Osteoblast (primary cell): ENCODE measurements around the gene ZBED1. TPM values are rescaled to one million over a fixed set of nuclear protein-coding genes. Genes with fewer than 3 reads are reported as not detected.

Experiments
- DNase-seq: peaks from one replicate; pipeline ENCODE4 v3.0.0; 2011; ENCODE audit warnings: low spot score, mixed read lengths; ENCODE audit not compliant: insufficient read length; ENCODE audit errors: missing footprints
- H2AFZ ChIP-seq: 2 replicates; pipeline ENCODE4 v1.6.0; 2011; ENCODE audit warnings: mild to moderate bottlenecking, low read length
- H3K27ac ChIP-seq: 2 replicates; pipeline ENCODE4 v1.5.1; 2011; ENCODE audit warnings: mild to moderate bottlenecking, low read depth, low read length, moderate library complexity
- H3K27me3 ChIP-seq: 2 replicates; pipeline ENCODE4 v1.6.0; 2012; ENCODE audit warnings: mild to moderate bottlenecking, control low read depth, inconsistent platforms, low read length, moderate library complexity; ENCODE audit not compliant: insufficient read depth
- H3K36me3 ChIP-seq: 2 replicates; pipeline ENCODE4 v1.5.1; 2011; ENCODE audit warnings: mild to moderate bottlenecking, low read length, control low read depth, moderate library complexity; ENCODE audit not compliant: insufficient read depth
- H3K4me1 ChIP-seq: 2 replicates; pipeline ENCODE4 v1.5.1; 2011; ENCODE audit warnings: mild to moderate bottlenecking, low read length, control low read depth, moderate library complexity; ENCODE audit not compliant: insufficient read depth
- H3K4me2 ChIP-seq: 2 replicates; pipeline ENCODE4 v1.6.0; 2011; ENCODE audit warnings: mild to moderate bottlenecking, low read length; ENCODE audit not compliant: insufficient read depth
- H3K4me3 ChIP-seq: fragments of 200-600 bp; sonication (generic); 3 replicates; pipeline ENCODE4 v1.5.1; 2012; ENCODE audit warnings: mild to moderate bottlenecking, low read length, inconsistent platforms; ENCODE audit not compliant: insufficient read depth
- H3K79me2 ChIP-seq: 2 replicates; pipeline ENCODE4 v1.6.0; 2012; ENCODE audit warnings: mild to moderate bottlenecking, low read length, control low read depth, inconsistent platforms; ENCODE audit not compliant: insufficient read depth
- H3K9me3 ChIP-seq: 2 replicates; pipeline ENCODE4 v1.5.1; 2011; ENCODE audit warnings: low read depth, low read length, control low read depth
- H4K20me1 ChIP-seq: 2 replicates; pipeline ENCODE4 v1.6.0; 2012; ENCODE audit warnings: mild to moderate bottlenecking, low read length, control low read depth; ENCODE audit not compliant: insufficient read depth
- CTCF ChIP-seq: IDR thresholded peaks from 2 replicates; pipeline ENCODE4 v1.5.1; 2011; ENCODE audit warnings: mild to moderate bottlenecking, low read depth, low read length, moderate library complexity; ENCODE audit errors: extremely low read depth
- total RNA-seq: library from RNA; depleted of rRNA; stranded (reverse); fragments of >200 nt; gene quantifications from 2 replicates; pipeline ENCODE4 v1.2.3, GENCODE V29; 2012

The ZBED1 gene
- total RNA-seq, 1 donor: 57.2 TPM

GRCh38 chrX:2500091-2500802 lies 529 bp downstream of the ZBED1 start:
- H3K9me3 ChIP-seq: no peaks in the 10 kb centered on the region
- H3K4me3 ChIP-seq: peak overlapping the region; percentile 85
- H3K36me3 ChIP-seq: peaks cover 6% of the 10 kb centered on the region
- TF ChIP-seq CTCF: no peak
- peaks cover 29% of the 10 kb centered on the region for H3K4me1 ChIP-seq
- peak overlapping the region; percentile 71 for H3K27ac ChIP-seq
- DNase-seq: peak; percentile 96
- H3K4me2 ChIP-seq: peak overlapping the region; percentile 73
- H3K27me3 ChIP-seq: no peaks in the 10 kb centered on the region
- peaks cover 18% of the 10 kb centered on the region for H4K20me1 ChIP-seq
- peaks cover 48% of the 10 kb centered on the region for H3K79me2 ChIP-seq
- H2AFZ ChIP-seq: peak overlapping the region; percentile 47

- Histone ChIP-seq H3K9me3 (no peaks in the 10 kb centered on the region), H3K36me3 (peaks cover 6% of the 10 kb centered on the region), H3K79me2 (peaks cover 49% of the 10 kb centered on the region), H4K20me1 (peaks cover 18% of the 10 kb centered on the region), H3K27ac (peak overlapping the region; percentile 71), H3K4me1 (peaks cover 29% of the 10 kb centered on the region), H2AFZ (no peak overlapping the region), H3K27me3 (no peaks in the 10 kb centered on the region), H3K4me3 (peak overlapping the region; percentile 85), H3K4me2 (peak overlapping the region; percentile 73)
- no peak for TF ChIP-seq CTCF
- no peak for DNase-seq
These were observed 1.3 kb downstream of the ZBED1 start for GRCh38 chrX:2499507-2499906.

- Histone ChIP-seq H3K36me3 (peaks cover 6% of the 10 kb centered on the region), H3K4me1 (peaks cover 29% of the 10 kb centered on the region), H3K4me2 (peak overlapping the region; percentile 73), H2AFZ (peak overlapping the region; percentile 60), H3K79me2 (peaks cover 49% of the 10 kb centered on the region), H3K4me3 (peak overlapping the region; percentile 85), H4K20me1 (peaks cover 18% of the 10 kb centered on the region), H3K9me3 (no peaks in the 10 kb centered on the region), H3K27ac (peak overlapping the region; percentile 71), H3K27me3 (no peaks in the 10 kb centered on the region)
- peak; percentile 94 for DNase-seq
- TF ChIP-seq CTCF: no peak
These were observed 1.9 kb downstream of the ZBED1 start for GRCh38 chrX:2498781-2499302.

- Histone ChIP-seq H3K27ac (peak overlapping the region; percentile 71), H4K20me1 (peaks cover 18% of the 10 kb centered on the region), H3K4me3 (peak overlapping the region; percentile 85), H3K36me3 (peaks cover 6% of the 10 kb centered on the region), H3K27me3 (no peaks in the 10 kb centered on the region), H3K9me3 (no peaks in the 10 kb centered on the region), H3K79me2 (peaks cover 53% of the 10 kb centered on the region), H3K4me2 (peak overlapping the region; percentile 73), H3K4me1 (peaks cover 29% of the 10 kb centered on the region), H2AFZ (peak overlapping the region; percentile 60)
- no peak for TF ChIP-seq CTCF
- peak; percentile 92 for DNase-seq
These were observed 2.6 kb downstream of the ZBED1 start for GRCh38 chrX:2497961-2498780.
